ENCODE measurements around the gene POMGNT1.

DNA sequence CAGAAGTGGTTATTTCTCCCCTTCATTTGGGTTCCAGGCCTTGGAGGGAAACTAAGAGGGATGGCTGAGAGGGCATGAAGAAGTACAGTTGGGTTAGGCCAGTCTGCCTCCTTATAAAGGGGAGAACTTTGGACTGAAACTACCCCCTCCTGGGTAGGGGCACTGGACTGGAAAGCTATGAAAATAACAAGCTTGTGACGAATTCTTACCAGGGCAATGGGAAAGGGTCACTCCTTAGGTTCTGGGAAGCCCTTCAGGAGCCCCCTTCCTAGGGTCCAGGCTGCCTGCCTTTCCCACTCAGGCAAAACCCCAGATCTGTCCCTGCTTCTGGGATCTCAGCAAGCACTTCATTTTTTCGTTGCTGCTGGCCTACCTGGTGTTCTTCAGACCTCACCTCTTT is 12.2 kb downstream of the POMGNT1 start:
- TF ChIP-seq TAF1 (IDR thresholded peaks at IDR 0.05; ENCODE audit: low read depth, low read length) (no peak), POLR2AphosphoS5 (IDR thresholded peaks at IDR 0.05; ENCODE audit: low read depth, low read length) (no peak)
